Neural progenitor cell (in vitro differentiated cells): ENCODE data around the gene ZNF311.

Experiments used
- EZH2 ChIP-seq: fragments of 200-600 bp; sonication (generic); IDR thresholded peaks from 2 replicates; pipeline ENCODE4 v1.6.1; 2017; ENCODE audit warnings: antibody characterized with exemption, mild to moderate bottlenecking, moderate library complexity
- TF ChIP-seq, protein P1 (sequence below): fragments of 200-600 bp; sonication (generic); IDR thresholded peaks from 2 replicates; pipeline ENCODE4 v1.5.1; 2017; ENCODE audit warnings: antibody characterized with exemption, mild to moderate bottlenecking

- TF ChIP-seq, protein P1, sequence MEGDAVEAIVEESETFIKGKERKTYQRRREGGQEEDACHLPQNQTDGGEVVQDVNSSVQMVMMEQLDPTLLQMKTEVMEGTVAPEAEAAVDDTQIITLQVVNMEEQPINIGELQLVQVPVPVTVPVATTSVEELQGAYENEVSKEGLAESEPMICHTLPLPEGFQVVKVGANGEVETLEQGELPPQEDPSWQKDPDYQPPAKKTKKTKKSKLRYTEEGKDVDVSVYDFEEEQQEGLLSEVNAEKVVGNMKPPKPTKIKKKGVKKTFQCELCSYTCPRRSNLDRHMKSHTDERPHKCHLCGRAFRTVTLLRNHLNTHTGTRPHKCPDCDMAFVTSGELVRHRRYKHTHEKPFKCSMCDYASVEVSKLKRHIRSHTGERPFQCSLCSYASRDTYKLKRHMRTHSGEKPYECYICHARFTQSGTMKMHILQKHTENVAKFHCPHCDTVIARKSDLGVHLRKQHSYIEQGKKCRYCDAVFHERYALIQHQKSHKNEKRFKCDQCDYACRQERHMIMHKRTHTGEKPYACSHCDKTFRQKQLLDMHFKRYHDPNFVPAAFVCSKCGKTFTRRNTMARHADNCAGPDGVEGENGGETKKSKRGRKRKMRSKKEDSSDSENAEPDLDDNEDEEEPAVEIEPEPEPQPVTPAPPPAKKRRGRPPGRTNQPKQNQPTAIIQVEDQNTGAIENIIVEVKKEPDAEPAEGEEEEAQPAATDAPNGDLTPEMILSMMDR, result no peak
- TF ChIP-seq EZH2, result no peak
These were observed 39.4 kb downstream of the ZNF311 start for GRCh38 chr6:28965706-28966105.
